Loucy (cell line): ENCODE data around the gene ATG4B.

ENCODE experiments used
- CTCF ChIP-seq: fragments of 200-600 bp; sonication (generic); conservative IDR thresholded peaks from 2 replicates; pipeline ENCODE4 v1.5.1; 2014; ENCODE audit warnings: mild to moderate bottlenecking, antibody characterized with exemption, low read length
- EZH2phosphoT487 ChIP-seq: fragments of 200-600 bp; IDR thresholded peaks from 2 replicates; pipeline ENCODE4 v1.6.1; 2018; ENCODE audit warnings: antibody characterized with exemption, mild to moderate bottlenecking, moderate library complexity, borderline replicate concordance

GRCh38 chr2:241615522-241616052, 21.9 kb upstream of the ATG4B start:
- TF ChIP-seq CTCF (no peak), EZH2phosphoT487 (no peak)
